Neural cell (in vitro differentiated cells): Measurements from ENCODE around the gene ADK. TPM values are rescaled to one million over a fixed set of nuclear protein-coding genes. Genes with fewer than 3 reads are reported as not detected.

ENCODE experiments used
- H2AFZ ChIP-seq: fragments of 200-600, 300-800 bp; sonication (generic), shearing (Covaris generic); 2 replicates; pipeline ENCODE4 v1.6.0; 2014; ENCODE audit warnings: low read depth, mild to moderate bottlenecking, antibody characterized with exemption, low read length, moderate library complexity
- H3F3A ChIP-seq: fragments of 200-600 bp; shearing (Covaris generic); 2 replicates; pipeline ENCODE4 v1.6.1; 2016; ENCODE audit warnings: mild to moderate bottlenecking, moderate library complexity, mixed read lengths, antibody characterized with exemption, low read length; ENCODE audit not compliant: insufficient read depth, poor library complexity, severe bottlenecking
- H3K27ac ChIP-seq: fragments of 200-600, 300-800 bp; sonication (generic), shearing (Covaris generic); 2 replicates; pipeline ENCODE4 v1.5.1; 2014; ENCODE audit warnings: mild to moderate bottlenecking, low read length, moderate library complexity
- H3K27me3 ChIP-seq: fragments of 300-800, 200-600 bp; sonication (generic), shearing (Covaris generic); 2 replicates; pipeline ENCODE4 v1.6.0; 2014; ENCODE audit warnings: mild to moderate bottlenecking, low read depth, low read length, moderate library complexity; ENCODE audit not compliant: insufficient read depth
- H3K36me3 ChIP-seq: fragments of 300-800, 200-600 bp; sonication (generic), shearing (Covaris generic); 2 replicates; pipeline ENCODE4 v1.5.1; 2014; ENCODE audit warnings: mild to moderate bottlenecking, antibody characterized with exemption, low read length, moderate library complexity; ENCODE audit not compliant: insufficient read depth
- H3K4me2 ChIP-seq: fragments of 300-800, 200-600 bp; sonication (generic), shearing (Covaris generic); 2 replicates; pipeline ENCODE4 v1.6.0; 2014; ENCODE audit warnings: mild to moderate bottlenecking, low read length
- H3K4me3 ChIP-seq: fragments of 300-800, 200-600 bp; sonication (generic), shearing (Covaris generic); 2 replicates; pipeline ENCODE4 v1.5.1; 2014; ENCODE audit warnings: mild to moderate bottlenecking, low read length, moderate library complexity
- H3K79me2 ChIP-seq: fragments of 200-600 bp; shearing (Covaris generic); replicated peaks from 2 replicates; pipeline ENCODE4 v1.6.0; 2014; ENCODE audit warnings: mild to moderate bottlenecking, low read length, moderate library complexity; ENCODE audit not compliant: insufficient read depth
- H3K9ac ChIP-seq: fragments of 300-800, 200-600 bp; sonication (generic), shearing (Covaris generic); 2 replicates; pipeline ENCODE4 v1.6.1; 2016; ENCODE audit warnings: mild to moderate bottlenecking, low read length, mixed read lengths
- H3K9me2 ChIP-seq: fragments of 200-600 bp; shearing (Covaris generic); 2 replicates; pipeline ENCODE4 v1.6.1; 2016; ENCODE audit warnings: mild to moderate bottlenecking, low read length, mixed read lengths; ENCODE audit not compliant: insufficient read depth
- H3K9me3 ChIP-seq: fragments of 200-600, 300-800 bp; sonication (generic), shearing (Covaris generic); 2 replicates; pipeline ENCODE4 v1.6.1; 2016; ENCODE audit warnings: mild to moderate bottlenecking, mixed run types, low read length, moderate library complexity, mixed read lengths
- H4K20me1 ChIP-seq: fragments of 200-600 bp; shearing (Covaris generic); 2 replicates; pipeline ENCODE4 v1.6.1; 2016; ENCODE audit warnings: mild to moderate bottlenecking, mixed run types; ENCODE audit not compliant: insufficient read depth
- EP300 ChIP-seq: fragments of 450-650 bp; conservative IDR thresholded peaks from 2 replicates; pipeline ENCODE4 v1.6.1; 2014; ENCODE audit warnings: antibody characterized with exemption, mild to moderate bottlenecking, moderate library complexity; ENCODE audit not compliant: poor library complexity, severe bottlenecking
- EZH2 ChIP-seq: fragments of 200-600, 300-800 bp; shearing (Covaris generic), sonication (generic); IDR thresholded peaks from 2 replicates; pipeline ENCODE4 v1.6.1; 2014; ENCODE audit warnings: antibody characterized with exemption, low read length, borderline replicate concordance, mild to moderate bottlenecking; ENCODE audit not compliant: insufficient read depth, poor library complexity, severe bottlenecking
- MXI1 ChIP-seq: fragments of 450-650 bp; conservative IDR thresholded peaks from 2 replicates; pipeline ENCODE4 v1.6.1; 2014; ENCODE audit warnings: antibody characterized with exemption, mild to moderate bottlenecking; ENCODE audit not compliant: poor library complexity, severe bottlenecking
- POLR2AphosphoS5 ChIP-seq: IDR thresholded peaks from 2 replicates; pipeline ENCODE4 v1.6.1; 2012
- RAD21 ChIP-seq: fragments of 450-650 bp; conservative IDR thresholded peaks from 2 replicates; pipeline ENCODE4 v1.6.1; 2014; ENCODE audit warnings: antibody characterized with exemption, mild to moderate bottlenecking, moderate library complexity
- SMC3 ChIP-seq: fragments of 450-650 bp; conservative IDR thresholded peaks from 2 replicates; pipeline ENCODE4 v1.6.1; 2014; ENCODE audit warnings: antibody characterized with exemption, mild to moderate bottlenecking, moderate library complexity; ENCODE audit not compliant: poor library complexity
- TAF1 ChIP-seq: IDR thresholded peaks from 2 replicates; pipeline ENCODE4 v1.6.1; 2012; ENCODE audit warnings: low read depth
- polyA plus RNA-seq: library from polyadenylated mRNA; depleted of rRNA; stranded (reverse); fragments of >200 nt; gene quantifications from 2 replicates; pipeline ENCODE4 v1.2.3, GENCODE V29; 2014
- TF ChIP-seq, protein P1 (sequence below): fragments of 450-650 bp; IDR thresholded peaks from 2 replicates; pipeline ENCODE4 v1.5.1; 2014; ENCODE audit warnings: antibody characterized with exemption, mild to moderate bottlenecking, moderate library complexity; ENCODE audit not compliant: poor library complexity, severe bottlenecking
- TF ChIP-seq, protein P2 (sequence below): IDR thresholded peaks from 2 replicates; pipeline ENCODE4 v1.6.1; 2012; ENCODE audit warnings: borderline replicate concordance

ADK gene
- polyA plus RNA-seq, 1 donor from 2014 or later: 19.5 TPM

DNA sequence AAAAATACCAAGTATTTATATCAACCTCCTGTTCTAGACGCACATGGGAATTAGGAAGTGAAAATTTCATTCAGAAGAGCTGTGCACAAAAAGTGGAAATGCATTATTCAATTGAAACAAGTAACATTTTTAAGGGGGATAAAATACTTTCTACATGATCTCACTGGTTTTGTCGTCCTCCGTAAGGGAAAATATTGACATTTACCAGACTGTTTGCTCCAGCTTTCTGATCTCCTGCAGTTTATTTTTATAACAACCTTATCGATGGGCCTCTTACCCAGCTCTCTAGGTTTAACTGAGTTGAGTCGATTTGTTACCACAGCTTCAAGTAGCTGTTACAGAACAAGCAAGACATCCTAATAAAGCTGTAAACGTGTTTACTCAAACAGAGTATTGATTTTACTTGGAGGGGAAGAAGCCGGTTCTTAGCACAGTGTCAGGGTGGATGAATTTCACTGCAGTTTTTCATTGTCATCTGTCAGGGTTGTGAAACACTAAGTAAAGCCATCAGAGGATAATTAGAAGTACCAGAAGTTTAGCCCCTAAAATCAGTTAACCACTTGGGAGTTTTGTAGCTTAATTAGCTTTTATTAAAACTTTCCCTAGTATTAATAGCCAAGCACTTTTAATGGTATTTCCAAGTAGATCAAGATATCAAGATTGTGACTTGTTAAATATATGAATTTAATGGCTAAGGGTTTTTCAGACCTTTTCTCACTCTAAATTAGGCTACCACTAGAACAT, 532.8 kb downstream of the ADK start:
- Histone ChIP-seq H2AFZ (no peak overlapping the region), H3K4me2 (no peak overlapping the region), H3K9me3 (no peaks in the 10 kb centered on the region), H3K36me3 (no peaks in the 10 kb centered on the region), H3K79me2 (no peaks in the 10 kb centered on the region), H3F3A (no peaks in the 10 kb centered on the region), H3K27me3 (no peaks in the 10 kb centered on the region), H4K20me1 (no peaks in the 10 kb centered on the region), H3K9me2 (no peaks in the 10 kb centered on the region), H3K27ac (no peak overlapping the region), H3K4me3 (no peak overlapping the region), H3K9ac (no peak overlapping the region)
- TF ChIP-seq SMC3: no peak
- TF ChIP-seq EZH2: no peak
- TF ChIP-seq, protein P1, sequence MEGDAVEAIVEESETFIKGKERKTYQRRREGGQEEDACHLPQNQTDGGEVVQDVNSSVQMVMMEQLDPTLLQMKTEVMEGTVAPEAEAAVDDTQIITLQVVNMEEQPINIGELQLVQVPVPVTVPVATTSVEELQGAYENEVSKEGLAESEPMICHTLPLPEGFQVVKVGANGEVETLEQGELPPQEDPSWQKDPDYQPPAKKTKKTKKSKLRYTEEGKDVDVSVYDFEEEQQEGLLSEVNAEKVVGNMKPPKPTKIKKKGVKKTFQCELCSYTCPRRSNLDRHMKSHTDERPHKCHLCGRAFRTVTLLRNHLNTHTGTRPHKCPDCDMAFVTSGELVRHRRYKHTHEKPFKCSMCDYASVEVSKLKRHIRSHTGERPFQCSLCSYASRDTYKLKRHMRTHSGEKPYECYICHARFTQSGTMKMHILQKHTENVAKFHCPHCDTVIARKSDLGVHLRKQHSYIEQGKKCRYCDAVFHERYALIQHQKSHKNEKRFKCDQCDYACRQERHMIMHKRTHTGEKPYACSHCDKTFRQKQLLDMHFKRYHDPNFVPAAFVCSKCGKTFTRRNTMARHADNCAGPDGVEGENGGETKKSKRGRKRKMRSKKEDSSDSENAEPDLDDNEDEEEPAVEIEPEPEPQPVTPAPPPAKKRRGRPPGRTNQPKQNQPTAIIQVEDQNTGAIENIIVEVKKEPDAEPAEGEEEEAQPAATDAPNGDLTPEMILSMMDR: no peak
- peak; percentile 17 for TF ChIP-seq POLR2AphosphoS5

GRCh38 chr10:74684462-74684861, 533.4 kb downstream of the ADK start:
- Histone ChIP-seq H3K9me3 (no peaks in the 10 kb centered on the region), H4K20me1 (no peaks in the 10 kb centered on the region), H3K36me3 (no peaks in the 10 kb centered on the region), H3K27ac (no peak overlapping the region), H3F3A (no peaks in the 10 kb centered on the region), H3K4me3 (no peak overlapping the region), H2AFZ (no peak overlapping the region), H3K27me3 (no peaks in the 10 kb centered on the region), H3K4me2 (no peak overlapping the region), H3K9me2 (no peaks in the 10 kb centered on the region), H3K79me2 (no peaks in the 10 kb centered on the region), H3K9ac (no peak overlapping the region)
- TF ChIP-seq, protein P1: no peak
- no peak for TF ChIP-seq SMC3
- TF ChIP-seq RAD21: no peak
- TF ChIP-seq TAF1: no peak
- no peak for TF ChIP-seq EP300
- no peak for TF ChIP-seq MXI1
- TF ChIP-seq, protein P2, sequence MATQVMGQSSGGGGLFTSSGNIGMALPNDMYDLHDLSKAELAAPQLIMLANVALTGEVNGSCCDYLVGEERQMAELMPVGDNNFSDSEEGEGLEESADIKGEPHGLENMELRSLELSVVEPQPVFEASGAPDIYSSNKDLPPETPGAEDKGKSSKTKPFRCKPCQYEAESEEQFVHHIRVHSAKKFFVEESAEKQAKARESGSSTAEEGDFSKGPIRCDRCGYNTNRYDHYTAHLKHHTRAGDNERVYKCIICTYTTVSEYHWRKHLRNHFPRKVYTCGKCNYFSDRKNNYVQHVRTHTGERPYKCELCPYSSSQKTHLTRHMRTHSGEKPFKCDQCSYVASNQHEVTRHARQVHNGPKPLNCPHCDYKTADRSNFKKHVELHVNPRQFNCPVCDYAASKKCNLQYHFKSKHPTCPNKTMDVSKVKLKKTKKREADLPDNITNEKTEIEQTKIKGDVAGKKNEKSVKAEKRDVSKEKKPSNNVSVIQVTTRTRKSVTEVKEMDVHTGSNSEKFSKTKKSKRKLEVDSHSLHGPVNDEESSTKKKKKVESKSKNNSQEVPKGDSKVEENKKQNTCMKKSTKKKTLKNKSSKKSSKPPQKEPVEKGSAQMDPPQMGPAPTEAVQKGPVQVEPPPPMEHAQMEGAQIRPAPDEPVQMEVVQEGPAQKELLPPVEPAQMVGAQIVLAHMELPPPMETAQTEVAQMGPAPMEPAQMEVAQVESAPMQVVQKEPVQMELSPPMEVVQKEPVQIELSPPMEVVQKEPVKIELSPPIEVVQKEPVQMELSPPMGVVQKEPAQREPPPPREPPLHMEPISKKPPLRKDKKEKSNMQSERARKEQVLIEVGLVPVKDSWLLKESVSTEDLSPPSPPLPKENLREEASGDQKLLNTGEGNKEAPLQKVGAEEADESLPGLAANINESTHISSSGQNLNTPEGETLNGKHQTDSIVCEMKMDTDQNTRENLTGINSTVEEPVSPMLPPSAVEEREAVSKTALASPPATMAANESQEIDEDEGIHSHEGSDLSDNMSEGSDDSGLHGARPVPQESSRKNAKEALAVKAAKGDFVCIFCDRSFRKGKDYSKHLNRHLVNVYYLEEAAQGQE: no peak
- no peak for TF ChIP-seq EZH2
- no peak for TF ChIP-seq POLR2AphosphoS5
